HCT116 (cell line): ENCODE measurements around the gene CAMK2A.

Experiments
- EGR1 ChIP-seq: IDR thresholded peaks from 2 replicates; pipeline ENCODE4 v1.6.1; 2012; ENCODE audit warnings: low read depth
- EZH2 ChIP-seq: fragments of 200-600 bp; sonication (generic); IDR thresholded peaks from 2 replicates; pipeline ENCODE4 v1.6.1; 2017; ENCODE audit warnings: antibody characterized with exemption, mixed run types
- EZH2phosphoT487 ChIP-seq: fragments of 200-600 bp; IDR thresholded peaks from 2 replicates; pipeline ENCODE4 v1.6.1; 2018; ENCODE audit warnings: antibody characterized with exemption, borderline replicate concordance
- POLR2A ChIP-seq: IDR thresholded peaks from 2 replicates; pipeline ENCODE4 v1.7.0; 2011; ENCODE audit warnings: borderline replicate concordance; ENCODE audit not compliant: insufficient read depth, insufficient read length; ENCODE audit errors: extremely low read depth
- POLR2AphosphoS5 ChIP-seq: IDR thresholded peaks from 2 replicates; pipeline ENCODE4 v1.6.1; 2011; ENCODE audit warnings: mild to moderate bottlenecking, low read depth, low read length, moderate library complexity
- REST ChIP-seq: IDR thresholded peaks from 2 replicates; pipeline ENCODE4 v1.6.1; 2012; ENCODE audit warnings: low read depth
- SP1 ChIP-seq: IDR thresholded peaks from 2 replicates; pipeline ENCODE4 v1.6.1; 2012; ENCODE audit warnings: low read depth
- YY1 ChIP-seq: IDR thresholded peaks from 2 replicates; pipeline ENCODE4 v1.6.1; 2011; ENCODE audit warnings: low read length, low read depth, moderate library complexity, mild to moderate bottlenecking; ENCODE audit not compliant: insufficient replicate concordance; ENCODE audit errors: extremely low read depth
- ZNF274 ChIP-seq: fragments of 200-500 bp; sonication (Bioruptor generic); IDR thresholded peaks from 2 replicates; pipeline ENCODE4 v1.6.1; 2014; ENCODE audit warnings: mild to moderate bottlenecking, low read depth, low read length, inconsistent platforms
- TF ChIP-seq, protein P1 (sequence below), 3 experiments: fragments of 200-600 bp in 1 of 3; sonication (generic) in 1 of 3; IDR thresholded peaks in 2 of 3; conservative IDR thresholded peaks in 1 of 3; 2 replicates each; pipeline ENCODE4 v1.5.1; 2012 to 2017; ENCODE audit warnings: low read depth in 2 of 3, low read length in 2 of 3, antibody characterized with exemption in 1 of 3, borderline replicate concordance in 1 of 3, control low read depth in 1 of 3, mild to moderate bottlenecking in 1 of 3, mixed read lengths in 1 of 3, mixed run types in 1 of 3, moderate library complexity in 1 of 3; ENCODE audit not compliant: insufficient read depth in 1 of 3
- TF ChIP-seq, protein P2 (sequence below): IDR thresholded peaks from 2 replicates; pipeline ENCODE4 v1.6.1; 2012

GRCh38 chr5:150261231-150261630, 28.3 kb downstream of the CAMK2A start:
- TF ChIP-seq YY1 (no peak), EGR1 (no peak), EZH2phosphoT487 (no peak), EZH2 (no peak), ZNF274 (no peak), SP1 (no peak), REST (no peak), POLR2AphosphoS5 (no peak), POLR2A (no peak)
- TF ChIP-seq, protein P1, sequence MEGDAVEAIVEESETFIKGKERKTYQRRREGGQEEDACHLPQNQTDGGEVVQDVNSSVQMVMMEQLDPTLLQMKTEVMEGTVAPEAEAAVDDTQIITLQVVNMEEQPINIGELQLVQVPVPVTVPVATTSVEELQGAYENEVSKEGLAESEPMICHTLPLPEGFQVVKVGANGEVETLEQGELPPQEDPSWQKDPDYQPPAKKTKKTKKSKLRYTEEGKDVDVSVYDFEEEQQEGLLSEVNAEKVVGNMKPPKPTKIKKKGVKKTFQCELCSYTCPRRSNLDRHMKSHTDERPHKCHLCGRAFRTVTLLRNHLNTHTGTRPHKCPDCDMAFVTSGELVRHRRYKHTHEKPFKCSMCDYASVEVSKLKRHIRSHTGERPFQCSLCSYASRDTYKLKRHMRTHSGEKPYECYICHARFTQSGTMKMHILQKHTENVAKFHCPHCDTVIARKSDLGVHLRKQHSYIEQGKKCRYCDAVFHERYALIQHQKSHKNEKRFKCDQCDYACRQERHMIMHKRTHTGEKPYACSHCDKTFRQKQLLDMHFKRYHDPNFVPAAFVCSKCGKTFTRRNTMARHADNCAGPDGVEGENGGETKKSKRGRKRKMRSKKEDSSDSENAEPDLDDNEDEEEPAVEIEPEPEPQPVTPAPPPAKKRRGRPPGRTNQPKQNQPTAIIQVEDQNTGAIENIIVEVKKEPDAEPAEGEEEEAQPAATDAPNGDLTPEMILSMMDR (IDR thresholded peaks at IDR 0.05 in 2 of 3, conservative IDR thresholded peaks at IDR 0.05 in 1 of 3; ENCODE audit: borderline replicate concordance in 1 of 3, insufficient read depth in 1 of 3, low read depth in 2 of 3, low read length in 2 of 3): no peak
- TF ChIP-seq, protein P2, sequence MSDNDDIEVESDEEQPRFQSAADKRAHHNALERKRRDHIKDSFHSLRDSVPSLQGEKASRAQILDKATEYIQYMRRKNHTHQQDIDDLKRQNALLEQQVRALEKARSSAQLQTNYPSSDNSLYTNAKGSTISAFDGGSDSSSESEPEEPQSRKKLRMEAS: no peak
